Suppressor macrophage (primary cell): ENCODE data around the gene NCCRP1.

Experiments
- DNase-seq, 4 experiments: peaks; one replicate each; pipeline ENCODE4 v3.0.0-alpha.2; 2020 to 2022

NCCRP1 gene

DNA sequence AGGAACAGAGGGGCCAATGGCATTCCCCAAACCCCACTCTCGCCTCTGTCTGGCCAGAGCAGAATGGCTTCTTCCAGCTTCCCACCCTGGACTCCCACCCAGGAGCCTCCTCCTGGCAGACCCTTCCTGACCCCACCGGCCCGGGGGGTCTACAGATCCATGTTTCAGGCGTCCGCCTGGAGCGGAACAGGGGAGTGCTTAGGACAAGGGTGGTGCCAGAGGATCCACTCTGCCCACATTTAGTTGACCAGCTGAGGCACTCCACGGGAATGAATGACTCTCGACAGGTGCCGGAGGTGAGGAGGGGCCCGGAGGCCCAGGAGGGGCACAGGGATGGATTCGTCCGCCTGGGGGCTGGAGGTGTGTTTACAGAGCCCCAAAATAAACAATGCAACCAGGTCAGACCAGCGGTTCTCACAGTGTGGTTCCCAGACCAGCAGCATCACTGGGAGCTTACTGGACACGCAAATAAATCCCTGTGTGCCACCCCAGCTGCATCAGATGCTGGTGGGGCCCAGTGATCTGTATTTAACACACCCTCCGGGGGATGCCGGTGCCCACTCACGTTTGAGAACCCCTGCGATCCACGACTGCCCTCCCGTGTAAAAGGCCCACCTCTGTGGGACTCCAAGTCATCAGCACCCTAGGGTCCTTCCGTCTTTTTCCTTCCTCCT lies 15.1 kb upstream of the NCCRP1 start:
- no peak for DNase-seq

DNA sequence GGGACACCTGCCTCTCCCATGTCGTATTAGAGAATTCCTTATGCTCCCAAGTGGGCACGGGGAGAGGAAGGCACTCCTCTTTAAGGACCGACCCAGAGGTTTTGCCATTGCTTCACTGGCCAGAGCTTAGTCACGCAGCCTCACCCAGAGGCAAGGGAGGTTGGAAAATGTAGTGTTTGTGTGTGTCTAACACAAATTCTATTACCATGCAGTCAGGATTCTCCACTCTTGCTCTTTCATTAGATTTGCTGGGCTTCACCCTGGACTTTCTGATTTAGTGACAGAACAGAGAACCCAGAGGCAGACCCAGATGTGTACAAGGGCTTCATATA lies 14.6 kb upstream of the NCCRP1 start:
- DNase-seq: no peak

GRCh38 chr19:39183104-39183503 lies 13.7 kb upstream of the NCCRP1 start:
- DNase-seq: no peak

DNA sequence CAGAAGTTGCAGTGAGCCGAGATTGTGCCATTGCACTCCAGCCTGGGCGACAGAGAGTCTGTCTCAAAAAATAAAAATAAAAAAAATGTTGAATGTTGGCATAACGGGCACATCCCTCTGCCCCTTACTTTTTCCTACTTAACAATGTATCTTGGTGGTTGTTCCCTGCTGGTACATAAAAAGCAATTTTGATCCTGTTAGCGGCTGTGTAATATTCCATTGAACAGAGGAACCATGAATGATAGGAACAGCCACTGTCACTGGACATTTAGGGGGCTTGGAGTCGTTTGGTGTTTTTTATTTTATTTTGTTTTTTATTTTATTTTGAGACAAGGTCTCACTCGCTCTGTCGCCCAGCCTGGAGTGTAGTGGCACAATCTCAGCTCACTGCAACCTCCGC lies 10.4 kb upstream of the NCCRP1 start:
- no peak for DNase-seq

- no peak for DNase-seq
These were observed 9.2 kb upstream of the NCCRP1 start for GRCh38 chr19:39187552-39187943.

DNA sequence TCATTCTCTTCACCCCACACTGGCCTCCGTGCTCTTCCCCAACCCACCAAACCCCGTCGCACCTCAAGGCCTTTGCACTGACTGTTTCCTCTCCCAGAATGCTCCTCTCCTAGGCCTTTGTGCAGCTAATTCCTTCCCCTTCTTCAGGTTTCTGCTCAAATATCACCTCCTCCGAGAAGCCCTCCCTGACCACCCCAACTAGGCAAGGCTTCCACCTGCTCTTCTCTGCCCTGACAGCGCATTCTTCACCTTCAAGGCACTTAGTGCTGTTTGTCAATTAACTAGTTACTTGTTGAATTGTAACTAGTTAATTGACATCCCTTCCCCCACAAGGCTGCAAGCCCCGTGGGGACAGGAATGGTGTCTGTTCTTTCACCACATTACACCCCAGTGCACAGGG lies 7.8 kb upstream of the NCCRP1 start:
- no peak for DNase-seq

GRCh38 chr19:39190768-39191167 lies 6.0 kb upstream of the NCCRP1 start:
- no peak for DNase-seq

- DNase-seq: no peak
These were observed 3.9 kb upstream of the NCCRP1 start for GRCh38 chr19:39192846-39193245.

- no peak for DNase-seq
These were observed 3.0 kb upstream of the NCCRP1 start for GRCh38 chr19:39193803-39194202.

DNA sequence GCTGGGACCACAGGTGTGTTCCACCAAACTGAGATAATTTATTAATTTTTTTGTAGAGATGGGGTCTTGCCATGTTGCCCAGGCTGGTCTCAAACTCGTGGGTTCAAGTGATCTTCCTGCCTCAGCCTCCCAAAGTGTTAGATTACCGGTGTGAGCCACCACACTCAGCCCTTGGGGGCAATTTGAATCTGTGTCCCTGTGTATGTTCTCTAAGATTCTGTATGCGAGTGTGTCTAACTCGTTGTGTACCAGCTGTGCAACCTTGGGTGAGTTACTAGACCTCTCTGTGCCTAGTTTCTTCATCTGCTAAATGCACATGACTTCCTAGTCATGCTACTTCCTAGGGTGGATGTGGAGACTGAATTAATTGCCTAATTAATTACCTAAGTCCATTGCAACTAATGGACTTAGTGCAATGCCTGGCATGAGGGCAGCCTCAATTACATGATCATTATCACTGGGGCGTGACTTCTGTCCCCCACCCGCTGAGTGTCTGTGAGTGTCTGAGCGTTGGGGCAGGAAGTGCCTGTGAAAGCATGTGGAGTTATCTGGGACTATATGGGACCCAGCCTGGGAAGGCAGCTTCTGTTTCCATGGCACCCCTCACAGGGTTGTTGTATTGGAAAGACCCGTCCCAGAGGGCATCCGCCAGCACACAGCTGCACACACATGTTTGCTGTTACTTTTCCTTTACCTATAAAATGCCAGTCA lies 1.8 kb upstream of the NCCRP1 start:
- no peak for DNase-seq

- DNase-seq: no peak
These were observed 1.0 kb upstream of the NCCRP1 start for GRCh38 chr19:39195755-39196154.

DNA sequence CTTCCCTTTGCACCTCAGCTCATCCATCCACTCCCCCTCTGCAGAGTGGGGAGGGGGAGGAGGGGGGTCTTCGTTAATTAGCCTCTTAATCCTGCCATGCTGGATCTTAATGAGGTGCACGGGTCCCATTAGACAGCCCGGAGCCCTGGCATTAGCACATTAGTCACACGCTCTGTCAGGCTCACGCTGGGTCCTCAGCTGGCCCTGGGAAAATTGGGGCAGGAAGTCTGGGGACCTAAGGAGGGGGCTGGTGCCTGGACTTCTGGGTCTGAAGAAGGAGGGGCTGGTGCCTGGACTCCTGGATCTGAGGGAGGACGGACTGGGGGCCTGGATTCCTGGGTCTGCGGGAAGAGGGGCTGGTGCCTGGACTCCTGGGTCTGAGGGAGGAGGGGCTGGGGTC lies 444 bp upstream of the NCCRP1 start:
- DNase-seq: no peak

- DNase-seq: no peak
These were observed 1.0 kb downstream of the NCCRP1 start for GRCh38 chr19:39197808-39198207.

GRCh38 chr19:39199025-39199424 lies 2.3 kb downstream of the NCCRP1 start:
- DNase-seq: no peak

DNA sequence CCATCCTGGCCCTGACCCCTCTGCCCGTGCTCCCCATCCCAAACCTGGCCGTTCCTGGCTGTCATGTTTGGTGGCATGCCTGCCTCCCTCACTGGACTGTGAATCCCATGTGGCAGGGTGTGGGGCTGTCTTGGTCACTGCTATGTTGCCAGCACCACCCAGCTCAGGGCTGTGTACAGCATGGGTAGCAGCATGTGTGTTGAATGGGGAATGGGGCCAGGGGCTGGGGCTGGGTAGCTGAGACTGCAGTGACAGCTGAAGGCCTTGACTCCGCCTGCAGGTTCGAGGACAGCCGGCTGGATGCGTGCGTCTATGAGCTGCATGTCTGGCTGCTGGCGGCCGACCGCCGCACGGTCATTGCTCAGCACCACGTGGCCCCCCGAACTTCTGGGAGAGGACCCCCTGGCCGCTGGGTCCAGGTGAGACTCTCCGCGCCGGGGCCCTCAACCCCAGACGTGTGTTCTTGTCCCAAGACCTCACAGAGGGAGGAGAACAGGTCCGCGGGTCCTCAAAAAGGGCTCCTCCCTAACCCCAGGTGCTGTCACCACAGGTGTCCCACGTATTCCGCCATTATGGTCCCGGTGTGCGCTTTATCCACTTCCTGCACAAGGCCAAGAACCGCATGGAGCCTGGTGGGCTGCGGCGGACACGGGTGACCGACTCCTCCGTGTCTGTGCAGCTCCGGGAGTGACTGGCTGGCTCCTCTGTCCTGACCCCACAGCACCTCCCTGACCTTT lies 3.5 kb downstream of the NCCRP1 start:
- DNase-seq: no peak

DNA sequence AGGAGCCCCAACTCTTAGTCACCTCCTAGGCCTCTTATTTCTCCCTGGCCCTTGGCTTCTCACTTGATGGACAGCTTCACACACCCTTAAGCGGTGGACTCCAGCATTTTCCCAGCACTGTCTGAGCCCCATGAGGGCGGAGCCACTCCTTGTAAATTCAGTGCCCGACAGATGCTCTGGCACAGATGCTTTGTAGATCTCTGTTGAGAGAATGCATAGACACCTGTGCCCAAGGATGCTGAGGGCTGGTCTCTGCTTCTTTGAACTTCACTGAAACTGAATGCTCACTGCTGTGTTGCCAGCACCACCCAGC lies 4.0 kb downstream of the NCCRP1 start:
- DNase-seq: no peak

DNA sequence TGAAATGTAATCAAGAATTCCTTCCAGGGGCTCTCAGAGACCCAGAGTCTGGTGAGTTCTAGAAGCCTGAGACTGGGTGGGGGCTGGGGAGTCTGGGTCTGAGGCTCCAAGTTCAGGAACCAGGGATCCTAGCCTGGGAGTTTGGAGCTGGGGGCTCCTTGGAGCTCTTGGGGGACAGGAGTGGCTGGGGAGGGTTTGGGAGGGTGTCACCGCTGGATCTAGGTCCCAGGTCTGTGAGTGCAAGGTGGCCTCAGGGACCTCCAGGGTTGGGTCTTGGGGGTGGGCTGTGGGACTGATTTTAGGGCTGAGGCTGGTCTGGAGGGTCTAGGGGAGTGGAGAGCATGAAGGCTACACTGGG lies 6.2 kb downstream of the NCCRP1 start:
- DNase-seq: no peak

DNA sequence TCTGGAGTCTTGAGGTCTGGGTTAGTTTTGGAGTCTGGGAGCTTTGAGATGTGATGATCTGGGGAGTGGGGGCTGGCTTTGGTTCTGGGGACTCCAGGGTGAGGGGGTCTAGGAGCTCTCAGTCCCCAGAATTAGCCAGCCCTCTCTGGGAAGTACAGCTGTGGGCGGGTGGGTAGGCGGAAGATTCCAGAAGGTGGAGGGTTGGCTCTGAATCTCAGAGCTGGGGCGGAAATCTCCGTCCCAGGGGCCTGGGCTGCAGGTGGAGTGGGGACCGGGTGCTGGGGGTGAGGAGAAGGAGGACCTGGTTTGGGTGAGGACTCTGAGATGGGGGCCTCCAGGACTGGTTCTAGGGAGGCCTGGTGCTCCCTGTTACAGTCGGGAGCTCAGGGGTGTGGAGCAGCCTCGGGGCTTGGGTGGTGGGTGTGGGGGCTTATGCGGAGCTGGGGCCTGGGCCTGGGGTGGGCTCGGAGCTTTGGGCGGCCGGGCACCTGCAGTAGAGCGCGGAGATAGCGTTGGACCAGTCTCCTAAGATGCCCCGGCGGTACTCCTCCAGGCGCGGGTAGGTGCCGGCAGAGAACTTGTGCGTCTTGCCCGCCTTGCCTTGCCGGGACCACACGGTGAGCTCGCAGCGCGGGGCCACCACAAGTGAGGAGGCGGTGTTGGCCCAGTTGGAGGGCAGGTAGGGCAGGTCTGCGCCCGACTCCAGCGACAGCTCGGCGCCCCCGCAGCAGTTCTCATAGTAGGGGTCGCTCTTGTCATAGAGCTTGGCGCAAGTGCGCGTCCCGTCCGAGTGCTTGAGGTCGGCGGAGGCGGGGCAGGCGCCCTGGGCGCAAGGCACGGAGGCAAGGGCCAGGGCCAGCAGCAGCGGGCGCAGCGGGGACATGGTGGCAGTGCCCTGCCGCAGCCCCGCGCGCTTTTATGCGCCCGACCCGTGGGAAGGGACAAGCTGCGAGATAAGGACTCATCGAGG lies 6.9 kb downstream of the NCCRP1 start, which contains the start of gene SYCN:
Gene SYCN (minus strand): TSS at position 892 of the 970 bp plus-strand sequence. CDS start 9 bp downstream, at position 883.
- no peak for DNase-seq

GRCh38 chr19:39205449-39205764 lies 8.6 kb downstream of the NCCRP1 start:
- DNase-seq: no peak

GRCh38 chr19:39206122-39206521 lies 9.4 kb downstream of the NCCRP1 start:
- no peak for DNase-seq

DNA sequence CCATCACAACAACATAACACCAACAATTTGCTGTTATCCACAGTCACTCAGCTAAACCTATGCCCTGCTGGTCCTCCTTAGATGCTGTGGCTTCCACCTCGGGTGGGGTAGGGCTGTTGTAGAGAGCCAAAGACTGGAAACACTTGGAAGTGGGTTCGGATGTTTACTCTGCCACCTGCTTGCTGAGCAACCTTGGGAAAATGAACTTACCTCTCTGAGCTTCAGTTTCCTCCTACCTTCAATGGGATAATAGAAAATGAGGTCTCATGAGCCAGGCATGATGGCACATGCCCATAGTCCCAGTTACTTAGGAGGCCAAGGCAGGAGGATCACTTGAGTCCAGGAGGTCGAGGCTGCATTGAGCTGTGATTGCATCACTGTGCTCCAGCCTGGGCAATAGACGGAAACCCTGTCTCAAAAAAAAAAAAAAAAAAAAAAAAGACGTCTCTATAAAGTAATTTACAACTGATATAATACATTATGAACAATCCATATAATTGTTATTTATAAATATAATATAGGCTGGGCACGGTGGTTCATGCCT lies 10.6 kb downstream of the NCCRP1 start:
- no peak for DNase-seq

DNA sequence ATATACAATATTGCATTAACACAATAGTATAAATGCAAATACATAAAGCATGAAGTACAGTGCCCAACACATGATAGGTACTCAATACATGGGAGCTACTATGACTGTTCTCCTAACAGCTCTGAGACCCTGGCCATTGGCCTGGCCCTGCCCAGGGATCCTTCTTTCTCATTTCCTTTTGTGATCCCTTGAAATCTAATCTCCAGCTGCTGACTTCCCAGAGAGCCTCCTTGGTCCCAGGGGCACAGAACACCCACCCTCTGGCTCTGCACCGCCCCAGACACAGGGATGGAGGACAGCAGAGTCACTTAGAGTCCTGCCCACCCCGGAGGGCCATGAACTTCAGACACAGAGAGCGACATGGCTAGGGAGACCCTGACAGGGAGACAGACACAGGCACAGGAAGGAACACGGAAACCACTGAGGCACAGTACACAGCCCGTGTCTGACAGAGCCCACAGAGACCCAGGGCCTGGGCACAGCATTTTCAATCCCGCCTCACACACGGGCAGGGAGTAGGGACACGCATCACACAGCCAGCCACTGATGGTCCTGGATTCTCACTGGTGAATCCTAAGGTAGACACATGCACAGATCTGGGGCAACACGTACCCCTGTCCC lies 11.5 kb downstream of the NCCRP1 start:
- no peak for DNase-seq
